T-helper 1 cell (primary cell): ENCODE data around the gene MYH7.
"Not testable (repeated sequence)": the region's sequence is repeated elsewhere in the genome, so short reads cannot be mapped to it uniquely, and the experiment has no call there.

Experiments
- DNase-seq, 5 donors: peaks; one replicate each; pipeline ENCODE4 v3.0.0-alpha.2; 2012 to 2020

Gene MYH7

DNA sequence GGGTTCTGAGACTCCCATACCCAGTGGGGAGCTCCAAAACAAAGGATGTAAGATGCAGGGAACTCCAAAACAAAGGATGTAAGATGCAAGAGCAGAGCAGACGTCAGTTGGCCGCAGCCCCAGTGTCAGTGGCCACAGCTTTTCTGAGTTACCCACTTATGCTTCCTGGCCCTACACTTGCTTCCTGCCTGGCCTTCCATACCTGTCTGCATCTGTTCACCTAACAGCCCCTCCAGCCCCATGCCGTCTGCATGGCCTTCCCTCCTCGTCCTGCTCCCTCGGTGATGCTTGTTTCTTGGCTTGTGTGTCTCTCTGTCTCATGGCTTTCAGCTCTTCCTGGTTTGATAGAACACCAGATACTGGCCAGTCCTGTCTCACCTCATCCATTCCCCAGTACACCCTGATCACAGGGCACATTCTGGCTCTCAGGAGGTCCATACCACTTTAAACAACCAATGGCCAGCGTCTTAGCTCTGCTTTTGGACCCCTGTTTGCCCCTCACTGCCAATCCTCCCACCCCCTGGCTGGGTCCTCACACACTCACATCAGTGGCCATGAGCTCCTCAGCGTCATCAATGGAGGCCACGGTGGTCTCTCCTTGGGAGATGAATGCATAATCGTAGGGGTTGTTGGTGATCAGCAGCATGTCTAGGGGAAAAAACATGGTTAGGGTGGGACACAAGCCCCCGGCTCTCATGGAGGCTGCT, 5.3 kb downstream of the MYH7 start:
- no peak for DNase-seq

DNA sequence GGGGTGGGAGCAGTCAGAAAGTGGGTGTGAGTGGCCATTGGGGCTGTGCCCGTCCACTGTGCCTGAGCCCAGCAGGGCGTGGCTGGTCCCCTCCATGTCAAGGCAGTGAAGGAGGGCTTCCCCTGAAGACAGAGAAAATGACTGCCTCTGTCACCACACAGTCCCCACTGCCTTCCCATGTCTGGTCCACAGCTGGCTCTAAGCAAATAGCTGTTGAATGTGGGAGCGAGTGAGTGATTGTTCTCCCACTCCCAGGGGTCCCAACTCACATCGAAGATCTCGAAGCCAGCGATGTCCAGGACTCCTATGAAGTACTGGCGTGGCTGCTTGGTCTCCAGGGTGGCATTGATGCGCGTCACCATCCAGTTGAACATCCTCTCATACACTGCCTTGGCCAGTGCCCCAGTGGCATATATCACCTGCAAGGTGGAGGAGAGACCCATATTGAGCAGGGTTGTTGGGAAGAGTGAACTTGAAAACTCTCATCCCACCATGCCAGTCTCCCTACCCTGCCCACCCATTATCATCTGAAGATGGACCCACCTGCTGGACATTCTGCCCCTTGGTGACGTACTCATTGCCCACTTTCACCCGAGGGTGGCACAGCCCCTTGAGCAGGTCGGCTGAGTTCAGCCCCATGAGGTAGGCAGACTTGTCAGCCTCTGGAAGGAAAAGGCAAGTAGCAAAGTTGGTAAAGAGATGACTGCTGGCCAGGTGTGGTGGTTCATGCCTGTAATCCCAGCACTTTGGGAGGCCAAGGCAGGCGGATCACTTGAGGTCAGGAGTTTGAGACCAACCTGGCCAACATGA, 6.6 kb downstream of the MYH7 start:
- no peak for DNase-seq

DNA sequence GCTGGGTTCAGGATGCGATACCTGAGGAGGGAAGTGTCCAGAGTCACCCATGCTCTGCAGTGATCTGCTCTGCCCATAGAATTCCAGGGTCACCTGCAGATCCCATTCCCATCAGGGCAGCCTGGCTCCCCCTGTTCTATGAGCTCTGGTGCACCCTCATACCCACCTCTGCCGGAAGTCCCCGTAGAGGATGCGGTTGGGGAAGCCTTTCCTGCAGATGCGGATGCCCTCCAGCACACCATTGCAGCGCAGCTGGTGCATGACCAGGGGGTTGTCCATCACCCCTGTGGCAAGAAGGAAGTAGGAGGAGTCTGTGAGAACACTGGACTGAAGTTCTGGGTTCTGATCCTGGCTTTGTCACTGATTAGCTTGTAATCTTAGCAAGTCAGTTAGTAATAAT, 9.7 kb downstream of the MYH7 start:
- DNase-seq = not testable (repeated sequence)

DNA sequence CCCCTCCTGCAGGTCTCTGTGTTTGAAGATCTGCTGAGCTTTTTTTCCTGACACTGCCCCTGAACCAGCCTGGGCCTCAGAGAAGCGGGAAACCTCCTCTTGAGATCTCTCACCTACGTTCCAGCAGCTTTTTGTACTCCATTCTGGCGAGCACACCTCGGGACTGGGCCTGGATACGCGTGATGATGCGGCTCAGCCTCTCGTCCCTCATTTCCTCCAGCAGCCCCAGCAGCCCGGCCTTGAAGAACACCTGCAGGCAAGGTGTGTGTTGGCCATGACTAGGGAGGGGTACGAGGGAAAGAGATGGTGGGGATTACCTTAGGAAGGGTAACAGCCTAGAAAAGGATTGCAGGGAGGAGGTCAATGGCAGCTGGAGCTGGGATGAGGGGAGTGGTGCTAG, 10.3 kb downstream of the MYH7 start:
- no peak for DNase-seq

DNA sequence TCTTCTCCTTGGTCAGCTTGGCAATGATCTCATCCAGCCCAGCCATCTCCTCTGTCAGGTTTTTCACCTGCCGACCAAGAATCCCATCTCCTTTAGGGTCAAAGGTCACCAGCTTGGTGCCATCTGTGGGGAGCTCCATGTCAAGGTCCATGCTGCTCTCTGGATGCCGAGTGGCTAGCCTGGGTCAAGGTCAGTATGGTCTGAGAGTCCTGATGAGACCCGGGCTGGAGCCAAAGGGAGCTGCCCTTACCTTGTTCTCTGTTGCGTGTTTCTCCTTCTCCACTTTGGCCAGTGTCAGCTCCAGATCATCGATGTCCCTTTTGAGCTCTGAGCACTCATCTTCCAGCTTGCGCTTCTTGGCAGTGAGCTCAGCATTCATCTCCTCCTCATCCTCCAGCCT, 11.8 kb downstream of the MYH7 start:
- no peak for DNase-seq

DNA sequence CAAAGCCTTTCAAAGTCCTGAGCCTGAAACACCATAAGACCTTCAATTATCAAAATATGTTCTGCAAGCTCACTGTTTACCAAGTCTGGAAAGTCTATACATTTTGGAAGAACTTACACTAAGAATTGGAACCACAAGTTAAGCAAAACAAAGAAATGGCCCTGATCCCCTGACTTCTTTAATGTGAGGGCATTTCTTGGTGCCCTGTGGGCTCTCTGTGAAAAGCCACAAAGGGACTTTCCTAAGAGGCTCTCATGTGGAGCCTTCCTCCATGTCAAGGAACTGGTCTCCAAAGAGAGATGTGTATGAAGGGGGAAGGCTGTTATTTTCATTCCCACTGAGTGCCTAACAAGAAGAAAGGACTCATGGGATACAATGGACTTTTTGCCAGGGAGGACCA, 13.9 kb downstream of the MYH7 start:
- peak in 1 of 5 donors; percentile 68 for DNase-seq

DNA sequence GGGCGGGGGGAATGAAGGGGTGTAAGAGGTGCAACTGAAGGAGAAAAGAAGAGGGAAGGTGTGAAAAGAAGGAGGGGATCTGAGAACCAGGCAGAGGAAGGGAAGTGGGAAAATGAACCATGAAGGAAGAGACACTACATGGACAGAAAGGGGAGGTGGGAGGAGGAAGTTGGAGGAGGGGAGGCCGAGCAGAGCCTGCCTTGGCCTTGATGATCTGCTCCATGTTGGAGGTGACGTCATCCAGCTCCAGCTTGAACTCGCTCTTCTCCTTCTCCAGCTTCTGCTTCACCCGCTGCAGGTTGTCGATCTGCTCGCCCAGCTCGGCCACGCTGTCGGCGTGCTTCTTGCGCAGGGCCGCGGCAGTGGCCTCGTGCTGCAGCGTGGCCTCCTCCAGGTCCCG, 15.8 kb downstream of the MYH7 start:
- not testable (repeated sequence) for DNase-seq

DNA sequence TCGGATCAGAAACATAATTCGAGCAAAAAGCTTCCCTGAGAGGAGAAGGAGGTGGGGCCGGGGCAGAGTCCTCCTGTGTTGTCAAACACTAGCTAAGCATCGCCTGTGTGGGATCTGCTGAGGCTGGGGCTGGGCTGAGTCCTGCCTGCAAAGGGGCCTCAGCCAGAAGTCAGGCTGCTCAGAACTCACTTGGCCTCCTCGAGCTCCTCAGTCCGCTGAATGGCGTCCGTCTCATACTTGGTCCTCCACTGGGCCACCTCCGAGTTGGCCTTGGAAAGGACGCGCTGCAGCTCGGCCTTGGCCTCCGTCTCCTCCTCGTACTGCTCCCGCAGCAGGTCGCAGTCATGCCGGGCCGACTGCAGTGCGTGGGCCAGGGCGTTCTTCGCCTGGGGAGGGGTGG, 17.4 kb downstream of the MYH7 start:
- DNase-seq = no peak

DNA sequence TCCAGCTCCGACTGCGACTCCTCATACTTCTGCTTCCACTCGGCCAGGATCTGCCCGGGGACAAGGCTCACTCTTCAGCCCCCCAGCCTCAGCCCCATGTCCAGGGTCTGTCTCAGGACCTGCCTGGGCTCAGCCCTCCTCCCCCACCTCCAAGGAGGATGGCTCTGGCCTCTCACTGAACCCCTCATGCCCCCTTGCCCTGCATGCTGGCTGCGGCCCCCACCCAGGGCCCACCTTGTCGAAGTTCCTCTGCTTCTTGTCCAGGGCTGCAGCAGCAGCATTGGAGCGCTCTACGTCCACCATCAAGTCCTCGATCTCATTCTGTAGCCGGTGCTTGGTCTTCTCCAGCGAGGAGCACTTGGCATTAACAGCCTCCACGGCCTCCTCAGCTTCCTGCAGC, 18.2 kb downstream of the MYH7 start:
- DNase-seq = not testable (repeated sequence)

DNA sequence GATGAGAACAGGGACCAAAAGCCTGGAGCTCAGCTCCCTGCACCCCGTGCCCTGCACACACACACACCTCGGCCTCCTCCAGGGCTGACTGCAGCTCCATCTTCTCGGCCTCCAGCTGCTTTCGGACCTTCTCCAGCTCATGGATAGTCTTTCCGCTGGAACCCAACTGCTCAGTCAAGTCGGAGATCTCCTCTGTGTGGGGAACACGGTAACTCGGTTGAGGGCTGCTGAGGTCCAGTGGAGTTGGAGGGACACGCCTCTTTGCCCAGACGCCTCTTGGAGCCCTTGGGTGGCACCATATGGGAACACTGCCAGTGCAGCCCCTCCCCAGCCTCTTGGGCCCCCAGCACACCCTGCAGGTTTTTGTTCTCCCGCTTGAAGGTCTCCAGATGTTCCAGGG, 18.7 kb downstream of the MYH7 start:
- no peak for DNase-seq

DNA sequence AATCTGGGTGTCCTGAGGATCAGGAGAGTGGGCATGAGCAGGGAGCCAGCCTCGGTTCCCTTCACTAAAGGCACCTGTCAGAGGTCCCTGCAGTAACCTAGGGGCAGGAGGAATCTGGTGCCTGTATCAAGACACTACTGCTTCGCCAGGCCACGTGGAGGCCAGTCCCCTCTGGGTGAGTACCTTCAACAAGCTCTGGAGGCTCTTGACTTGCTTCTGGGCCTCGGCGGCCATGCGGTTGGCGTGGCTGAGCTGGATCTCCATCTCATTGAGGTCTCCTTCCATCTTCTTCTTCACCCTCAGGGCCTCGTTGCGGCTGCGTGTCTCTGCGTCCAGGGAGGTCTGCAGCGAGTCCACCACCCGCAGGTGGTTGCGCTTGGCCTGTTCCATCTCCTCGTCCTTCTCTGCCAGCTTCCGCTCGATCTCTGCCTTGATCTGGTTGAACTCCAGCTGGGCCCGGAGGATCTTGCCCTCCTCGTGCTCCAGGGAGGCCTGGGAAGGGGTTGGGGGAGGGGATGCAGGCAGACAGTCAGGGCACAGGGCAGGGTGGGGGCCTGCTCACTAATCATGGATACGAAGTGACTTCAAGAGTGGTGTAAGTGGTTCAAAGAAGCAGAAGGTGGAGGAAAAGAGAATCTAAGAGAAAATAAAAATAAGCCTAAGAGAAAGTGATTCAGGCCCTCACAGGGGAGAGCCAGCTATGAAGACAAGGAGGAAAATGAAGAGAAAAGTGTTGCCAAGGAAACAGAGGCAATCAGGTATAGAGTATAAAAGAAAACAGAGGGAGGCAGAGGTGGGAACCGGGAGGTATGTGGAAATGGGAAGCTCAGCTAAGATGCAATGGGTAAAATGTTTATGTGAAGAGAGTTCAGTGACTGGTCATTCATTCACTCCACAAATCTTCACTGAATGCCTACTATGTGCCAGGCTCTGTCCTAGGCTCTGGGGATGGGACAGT, 19.4 kb downstream of the MYH7 start:
- DNase-seq = no peak

DNA sequence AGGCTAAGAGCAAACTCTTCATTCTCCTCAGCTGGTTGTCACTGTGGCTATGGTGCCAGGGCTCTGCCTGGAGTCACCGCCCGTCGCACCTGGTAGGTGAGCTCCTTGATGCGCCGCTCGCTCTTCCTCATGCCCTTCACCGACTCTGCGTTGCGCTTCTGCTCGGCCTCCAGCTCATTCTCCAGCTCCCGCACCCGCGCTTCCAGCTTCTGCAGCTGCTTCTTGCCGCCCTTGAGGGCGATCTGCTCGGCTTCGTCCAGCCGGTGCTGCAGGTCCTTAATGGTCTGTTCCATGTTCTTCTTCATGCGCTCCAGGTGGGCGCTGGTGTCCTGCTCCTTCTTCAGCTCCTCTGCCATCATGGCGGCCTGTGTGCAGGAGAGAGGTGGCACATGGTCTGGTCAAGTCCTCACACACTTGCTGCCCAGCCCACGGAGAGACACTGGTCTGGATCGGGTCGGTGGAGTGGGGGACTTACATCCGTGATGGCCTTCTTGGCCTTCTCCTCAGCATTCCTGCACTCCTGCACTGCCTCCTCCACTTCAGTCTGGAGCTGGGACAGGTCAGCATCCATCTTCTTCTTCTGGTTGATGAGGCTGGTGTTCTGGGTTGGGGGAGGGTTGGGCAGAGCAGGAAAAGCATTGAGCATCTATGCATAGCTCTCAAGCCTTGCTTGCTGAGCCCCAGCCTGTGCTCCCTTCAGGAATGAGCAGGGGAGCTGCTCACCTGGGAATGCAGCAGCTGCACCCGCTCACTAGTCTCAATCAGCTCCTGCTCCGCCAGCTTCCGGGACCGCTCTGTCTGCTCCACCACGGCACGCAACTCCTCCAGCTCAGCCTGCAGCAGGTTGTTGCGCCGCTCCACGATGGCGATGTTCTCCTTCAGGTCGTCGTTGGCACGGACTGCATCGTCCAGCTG, 20.3 kb downstream of the MYH7 start:
- no peak for DNase-seq

DNA sequence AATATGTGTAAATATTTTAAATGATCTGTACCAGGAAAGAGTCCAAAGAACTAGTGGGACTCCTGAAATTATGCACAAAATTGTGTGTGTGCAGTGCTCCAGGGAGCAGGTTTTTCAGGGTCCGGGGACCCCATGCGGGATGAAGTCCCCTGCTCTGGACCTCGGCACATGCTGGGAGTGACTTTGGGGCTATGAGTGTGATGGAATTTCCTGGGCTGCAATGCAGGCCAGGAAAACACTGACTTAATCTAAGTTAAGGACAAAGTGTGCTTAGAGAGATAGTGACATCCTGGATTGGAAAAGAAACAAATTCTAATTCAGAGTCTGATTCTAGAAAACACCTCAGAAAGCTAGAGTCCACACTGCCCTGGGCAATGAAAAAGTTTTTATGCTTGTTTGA, 21.2 kb downstream of the MYH7 start:
- no peak for DNase-seq

DNA sequence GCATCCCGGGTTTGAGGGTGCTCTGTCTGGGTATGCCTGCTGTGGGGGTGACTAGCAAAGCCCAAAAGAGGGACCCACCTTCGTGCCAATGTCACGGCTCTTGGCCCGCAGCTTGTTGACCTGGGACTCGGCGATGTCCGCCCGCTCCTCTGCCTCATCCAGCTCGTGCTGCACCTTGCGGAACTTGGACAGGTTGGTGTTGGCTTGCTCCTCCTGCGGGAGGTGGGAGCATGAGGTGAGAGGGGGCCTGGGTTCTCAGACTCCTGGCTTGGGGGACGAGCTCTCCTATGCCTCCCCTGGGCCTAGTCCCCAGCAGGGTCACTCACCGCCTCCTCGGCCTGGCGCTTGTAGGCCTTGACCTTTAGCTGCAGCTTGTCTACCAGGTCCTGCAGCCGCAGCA, 21.8 kb downstream of the MYH7 start:
- DNase-seq = no peak

DNA sequence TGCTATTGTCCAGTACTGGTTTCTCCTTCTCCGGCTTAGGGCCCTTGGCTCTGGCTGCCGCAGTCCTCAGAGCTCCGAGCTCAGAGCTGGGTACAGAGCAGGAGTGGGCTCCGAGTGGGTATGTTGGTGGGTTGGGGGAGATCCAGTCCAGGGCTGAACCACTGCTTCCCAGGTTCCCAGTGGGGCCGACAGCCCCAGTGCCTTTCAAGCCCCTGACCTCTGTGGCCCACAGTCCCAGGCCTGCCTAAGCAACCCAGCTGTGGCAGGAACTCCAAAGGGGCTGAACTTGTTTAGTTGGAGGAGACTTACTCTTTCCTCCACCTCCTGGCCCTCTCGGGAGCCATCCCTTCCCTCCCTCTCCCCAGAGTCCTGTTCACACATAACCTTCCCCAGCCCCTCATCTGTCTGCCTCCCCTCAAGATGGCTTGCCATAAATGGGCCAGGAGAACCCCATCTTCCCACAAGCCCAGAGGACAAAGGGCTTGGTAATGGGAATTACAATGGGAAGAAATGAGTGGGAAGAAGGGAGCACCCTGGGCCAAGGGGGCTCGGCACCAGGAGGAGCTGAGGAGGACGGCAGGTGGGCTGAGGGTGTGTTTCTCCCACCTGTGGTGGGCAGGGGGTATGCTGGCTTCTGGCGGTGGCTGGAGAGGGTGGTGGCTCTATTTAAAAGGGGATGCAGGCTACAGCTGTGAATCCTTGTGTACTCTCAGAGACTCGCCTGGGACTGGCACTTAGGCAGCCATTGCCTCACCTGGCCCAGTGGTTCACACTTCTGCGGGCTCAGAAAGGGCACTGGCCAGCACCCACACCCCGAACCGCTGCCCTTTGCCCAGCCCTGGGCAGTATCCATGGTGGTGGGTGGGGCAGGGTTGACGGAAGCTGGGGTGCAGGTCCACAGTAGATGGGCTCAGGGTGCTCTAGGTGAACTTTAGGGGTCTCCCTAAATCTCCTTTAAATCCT, 23.6 kb downstream of the MYH7 start:
- no peak for DNase-seq

DNA sequence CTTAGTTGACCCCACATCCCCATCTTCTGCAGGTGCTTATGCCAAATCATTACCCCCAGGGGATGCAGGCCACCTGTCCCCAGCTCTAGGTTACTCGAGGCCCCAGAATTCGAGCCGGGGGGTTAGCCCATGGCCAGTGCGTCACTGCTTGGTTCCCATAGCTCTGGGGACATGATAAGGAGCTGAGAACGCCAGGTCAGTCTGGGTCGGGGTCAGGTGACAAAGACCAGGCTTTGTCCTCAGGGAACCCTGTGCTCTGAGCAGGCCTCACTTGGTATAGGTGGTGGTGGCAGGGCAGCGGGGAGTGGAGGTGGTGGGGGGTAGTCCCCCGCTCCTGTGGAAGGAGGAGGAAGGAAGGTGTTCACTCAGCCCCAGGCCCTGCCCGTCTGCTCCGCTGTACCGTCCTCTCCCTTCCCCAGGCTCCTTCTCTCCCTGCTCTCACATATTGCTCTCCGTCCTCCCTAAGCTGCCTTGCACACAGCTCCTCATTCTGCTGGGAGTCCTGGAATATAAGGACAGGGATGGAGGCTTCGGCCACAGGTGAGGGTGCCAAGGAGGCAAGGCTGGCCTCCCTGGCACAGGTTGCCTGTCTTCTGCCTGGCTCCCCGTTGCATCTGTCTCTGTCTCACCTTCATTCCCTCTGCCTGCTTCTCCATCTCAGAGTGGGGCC, 25.4 kb downstream of the MYH7 start:
- no peak for DNase-seq

DNA sequence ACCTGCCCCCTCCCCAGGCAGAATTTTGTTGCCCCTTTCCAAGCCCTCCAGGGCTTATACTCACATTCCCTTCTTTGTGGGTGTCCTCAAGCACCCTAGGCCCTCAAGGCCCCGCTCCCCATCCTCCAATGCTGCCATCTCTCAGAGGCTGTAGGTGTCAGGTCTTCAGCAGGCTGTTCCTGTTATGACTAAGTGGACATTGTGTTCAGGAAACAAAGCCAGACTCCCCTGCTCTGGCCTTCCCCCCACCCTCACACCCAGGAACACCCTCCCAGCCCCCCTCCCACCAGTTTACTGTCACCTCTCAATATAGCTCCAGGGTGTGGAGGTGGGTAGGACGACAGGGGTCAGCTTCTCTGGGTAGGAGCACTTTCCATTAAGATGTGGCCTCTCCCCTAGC, 26.0 kb downstream of the MYH7 start:
- DNase-seq = peak in 1 of 5 donors; percentile 26

DNA sequence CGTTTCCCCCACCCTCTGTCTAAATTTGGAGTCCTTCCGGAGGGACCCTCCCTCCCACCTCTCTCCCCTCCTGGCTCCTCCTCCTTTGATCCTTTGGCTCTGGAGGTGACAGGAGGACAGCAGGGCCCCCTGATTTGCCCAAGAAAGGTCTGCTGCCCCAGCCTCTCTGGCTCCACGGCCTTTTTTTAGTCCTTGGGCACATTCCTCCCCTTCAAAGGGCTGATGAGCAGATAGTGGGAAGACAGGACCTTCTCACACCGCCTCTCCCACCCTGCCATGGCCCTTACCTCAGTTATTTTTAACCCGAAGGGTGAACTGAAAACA, 27.2 kb downstream of the MYH7 start:
- DNase-seq = no peak

DNA sequence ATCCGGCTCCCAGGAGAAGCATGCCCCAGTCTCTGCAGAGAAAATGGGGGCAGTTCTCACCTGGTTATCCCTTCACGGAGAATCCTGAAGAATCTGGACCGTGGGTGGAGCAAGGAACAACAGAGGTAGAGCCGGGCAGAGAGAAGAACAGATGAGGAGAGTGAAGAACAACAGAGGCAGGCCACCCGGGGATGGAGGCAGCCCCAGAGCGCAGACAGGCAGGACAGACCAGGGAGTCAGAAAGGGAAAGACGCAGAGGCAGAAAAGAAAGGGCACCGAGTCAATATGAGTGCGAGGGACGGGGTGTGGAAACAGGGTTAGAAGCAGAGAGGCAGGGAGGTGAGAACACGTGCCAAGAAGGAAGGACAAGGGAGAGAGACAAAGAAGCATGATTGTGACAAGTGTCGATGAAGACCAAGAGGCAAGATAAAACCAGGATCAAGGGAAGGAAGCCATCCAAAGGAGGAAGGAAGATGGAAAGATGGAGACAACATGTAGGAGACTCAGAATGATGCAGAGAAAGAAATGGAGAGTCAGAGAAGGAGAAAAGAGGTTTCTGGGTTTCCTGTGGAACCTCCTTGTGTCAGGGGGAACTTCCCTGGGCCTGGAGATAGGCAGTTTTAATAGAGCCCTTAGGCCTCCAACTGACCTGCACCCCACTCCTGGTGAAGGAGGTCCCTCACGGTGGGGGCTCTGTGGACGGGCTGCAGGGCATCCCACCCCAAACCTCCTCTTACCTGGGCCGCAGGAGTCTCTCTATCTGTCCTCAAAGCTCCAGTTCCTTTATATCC, 27.7 kb downstream of the MYH7 start, which contains the start of gene MYH6:
MYH6 (minus strand) TSS at position 758 of the 791 bp plus-strand sequence. CDS start 1,050 bp downstream, outside the sequence.
- no peak for DNase-seq
